ENCODE measurements around the gene HEXIM2. TPM values are rescaled to one million over a fixed set of nuclear protein-coding genes. Genes with fewer than 3 reads are reported as not detected.
A peak's percentile ranks its signal among the peaks of the same experiment; 100 is the strongest.

The HEXIM2 gene
- total RNA-seq, 1 donor from 2014 or later = 10.4 TPM

DNA sequence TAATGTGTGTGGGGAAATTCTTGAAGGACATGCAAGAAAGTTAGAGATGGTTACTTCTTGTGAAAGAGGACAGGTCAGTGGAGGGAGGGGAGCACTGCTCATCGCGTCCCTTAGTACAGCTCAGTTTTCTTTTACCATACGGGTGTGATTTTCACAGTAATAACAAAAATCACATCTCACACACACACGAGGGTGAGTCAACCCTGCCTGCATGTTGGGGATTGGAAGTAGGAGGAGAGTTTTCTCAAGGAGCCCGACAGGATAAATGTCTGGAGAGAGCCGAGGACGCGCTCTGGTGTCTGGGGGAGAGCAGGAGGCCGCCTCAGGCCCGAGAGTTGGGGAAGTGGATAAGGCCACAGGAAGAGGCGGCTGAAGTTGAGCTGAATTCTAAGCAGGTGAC is 45.8 kb upstream of the HEXIM2 start:
- Mint-ChIP-seq H3K9me3 (no peaks in the 10 kb centered on the region), H3K27ac (ENCODE audit: unreplicated experiment) (peak overlapping the region; percentile 2), H3K36me3 (ENCODE audit: low read depth) (no peaks in the 10 kb centered on the region), H3K27me3 (ENCODE audit: low read depth) (no peaks in the 10 kb centered on the region), H3K4me1 (no peaks in the 10 kb centered on the region), H3K4me3 (no peak overlapping the region)
- no peak for DNase-seq (ENCODE audit: low read depth, low spot score)
- no peak for TF ChIP-seq CTCF (conservative IDR thresholded peaks at IDR 0.05)

DNA sequence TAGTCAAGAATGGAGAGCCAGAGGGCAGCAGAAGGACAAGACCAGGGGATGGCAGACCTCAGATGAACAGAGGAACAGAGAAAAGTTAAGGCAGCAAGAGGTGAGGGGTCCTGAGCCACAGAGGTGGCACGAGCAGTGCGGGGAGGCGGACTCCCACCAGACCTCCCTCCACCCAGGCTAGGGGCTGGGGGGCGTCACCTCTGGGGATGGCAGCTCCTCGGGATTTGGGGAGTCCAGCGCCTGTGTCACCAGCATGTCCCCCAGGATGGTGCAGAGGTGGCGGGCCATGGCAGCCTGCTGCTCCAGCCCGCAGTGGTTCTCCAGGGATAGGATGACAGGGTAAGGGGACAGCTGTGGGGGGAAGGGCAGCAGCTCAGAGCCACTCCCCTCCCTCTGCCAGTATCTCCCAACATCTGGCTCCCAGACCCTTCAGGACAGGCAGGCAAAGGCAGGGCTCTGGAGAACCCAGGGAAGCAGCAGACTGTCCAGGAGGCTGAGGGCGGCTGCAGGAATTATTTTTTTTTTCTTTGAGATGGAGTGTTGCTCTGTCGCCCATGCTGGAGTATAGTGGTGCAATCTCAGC is 45.1 kb upstream of the HEXIM2 start:
- H3K36me3 Mint-ChIP-seq (ENCODE audit: low read depth) = no peaks in the 10 kb centered on the region
- H3K27me3 Mint-ChIP-seq (ENCODE audit: low read depth) = no peaks in the 10 kb centered on the region
- H3K9me3 Mint-ChIP-seq = no peaks in the 10 kb centered on the region
- no peak overlapping the region for H3K27ac Mint-ChIP-seq (ENCODE audit: unreplicated experiment)
- no peak overlapping the region for H3K4me3 Mint-ChIP-seq
- DNase-seq (ENCODE audit: low read depth, low spot score) = no peak
- no peaks in the 10 kb centered on the region for H3K4me1 Mint-ChIP-seq
- TF ChIP-seq CTCF (conservative IDR thresholded peaks at IDR 0.05) = no peak

DNA sequence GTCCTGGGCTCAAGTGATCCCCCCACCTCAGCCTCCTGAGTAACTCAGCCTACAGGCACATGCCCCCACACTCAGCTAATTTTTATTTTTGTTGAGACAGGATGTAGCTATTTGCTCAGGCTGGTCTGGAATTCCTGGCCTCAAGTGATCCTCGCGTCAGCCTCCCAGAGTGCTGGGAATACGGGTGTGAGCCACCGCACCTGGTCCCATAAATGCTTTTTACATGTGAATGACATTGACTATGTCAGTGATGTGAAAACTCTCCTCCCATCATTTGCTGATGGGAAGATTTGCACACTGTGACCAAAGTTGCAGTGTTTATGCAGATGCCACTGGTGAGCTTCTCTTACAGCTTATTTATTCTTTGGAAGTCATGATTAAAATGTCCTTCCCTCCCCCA is 44.3 kb upstream of the HEXIM2 start:
- TF ChIP-seq CTCF (conservative IDR thresholded peaks at IDR 0.05) = no peak
- H3K4me3 Mint-ChIP-seq = no peak overlapping the region

DNA sequence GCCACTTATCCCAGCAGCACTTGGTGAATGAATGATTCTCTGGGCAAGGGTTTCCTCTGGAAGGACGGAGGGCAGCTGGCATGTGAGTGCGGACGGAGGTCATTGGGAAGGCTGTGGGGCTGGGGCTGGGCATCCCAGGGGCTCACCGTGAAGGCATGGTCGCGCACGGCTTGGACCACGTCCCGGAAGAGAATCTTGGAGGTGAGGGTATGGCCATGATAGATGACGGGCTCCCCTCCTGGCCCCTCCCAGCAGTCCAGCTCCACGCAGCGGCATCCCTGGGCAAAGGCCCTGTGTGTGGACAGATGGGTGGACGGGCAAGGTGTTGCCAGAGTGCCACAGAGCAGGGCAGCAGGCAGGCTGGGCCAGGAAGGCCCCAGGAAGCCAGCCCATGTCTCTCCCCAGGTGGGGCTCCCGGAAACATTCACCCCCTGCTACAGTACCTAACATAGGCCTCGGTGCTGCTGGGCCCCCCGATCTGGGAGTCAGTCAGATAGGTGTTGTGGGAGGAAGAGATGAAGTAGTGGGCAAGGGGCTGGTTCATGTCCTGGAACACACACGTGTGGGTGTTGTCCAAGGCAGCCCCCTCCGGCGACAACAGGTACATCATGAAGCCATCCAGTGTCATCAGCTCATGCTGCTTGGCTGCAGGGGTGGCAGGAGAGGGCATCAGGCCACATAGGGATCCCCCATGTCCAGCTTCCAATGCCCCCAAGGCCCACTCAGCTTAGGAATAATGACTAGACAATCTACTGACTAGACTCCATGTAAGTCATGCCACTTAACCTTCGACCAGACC is 43.6 kb upstream of the HEXIM2 start:
- H3K4me1 Mint-ChIP-seq = peaks cover 6% of the 10 kb centered on the region
- H3K4me3 Mint-ChIP-seq = no peak overlapping the region
- TF ChIP-seq CTCF (conservative IDR thresholded peaks at IDR 0.05) = no peak
- no peaks in the 10 kb centered on the region for H3K36me3 Mint-ChIP-seq (ENCODE audit: low read depth)
- H3K27me3 Mint-ChIP-seq (ENCODE audit: low read depth) = no peaks in the 10 kb centered on the region
- DNase-seq (ENCODE audit: low read depth, low spot score) = no peak
- no peaks in the 10 kb centered on the region for H3K9me3 Mint-ChIP-seq
- no peak overlapping the region for H3K27ac Mint-ChIP-seq (ENCODE audit: unreplicated experiment)

More for the DNA sequence above, 44.3 kb upstream of the HEXIM2 start:
- no peak for DNase-seq (ENCODE audit: low read depth, low spot score)
- H3K4me1 Mint-ChIP-seq = peaks cover 1% of the 10 kb centered on the region
- H3K27ac Mint-ChIP-seq (ENCODE audit: unreplicated experiment) = no peak overlapping the region
- no peaks in the 10 kb centered on the region for H3K36me3 Mint-ChIP-seq (ENCODE audit: low read depth)
- no peaks in the 10 kb centered on the region for H3K27me3 Mint-ChIP-seq (ENCODE audit: low read depth)
- no peaks in the 10 kb centered on the region for H3K9me3 Mint-ChIP-seq

DNA sequence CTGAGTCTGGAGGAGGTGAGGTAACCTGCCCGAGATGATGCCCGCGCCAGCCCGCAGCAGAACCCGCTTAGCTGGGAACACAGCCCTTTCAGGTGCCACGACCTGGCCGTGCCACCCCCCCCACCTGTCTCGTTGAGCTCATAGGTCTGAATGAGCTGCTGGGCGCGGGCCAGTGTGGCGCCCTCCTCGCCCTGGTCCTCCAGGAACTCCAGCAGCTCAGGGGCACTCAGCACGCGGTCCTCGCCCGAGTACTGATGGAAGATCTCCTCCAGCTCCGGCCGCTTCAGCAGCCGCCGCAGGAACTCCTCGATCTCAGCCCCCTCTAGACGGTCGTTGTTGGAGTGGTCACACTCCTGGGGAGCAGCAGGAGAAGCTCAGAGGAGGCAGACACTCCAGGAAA is 43.0 kb upstream of the HEXIM2 start:
- DNase-seq (ENCODE audit: low read depth, low spot score) = no peak
- no peak for TF ChIP-seq CTCF (conservative IDR thresholded peaks at IDR 0.05)
- no peaks in the 10 kb centered on the region for H3K36me3 Mint-ChIP-seq (ENCODE audit: low read depth)
- no peak overlapping the region for H3K27ac Mint-ChIP-seq (ENCODE audit: unreplicated experiment)
- H3K9me3 Mint-ChIP-seq = no peaks in the 10 kb centered on the region
- H3K4me3 Mint-ChIP-seq = no peak overlapping the region
- H3K27me3 Mint-ChIP-seq (ENCODE audit: low read depth) = no peaks in the 10 kb centered on the region
- H3K4me1 Mint-ChIP-seq = peaks cover 10% of the 10 kb centered on the region

All from neural crest cell (in vitro differentiated cells).